ENCODE data around the gene OSR1. TPM values are rescaled to one million over a fixed set of nuclear protein-coding genes. Genes with fewer than 3 reads are reported as not detected.
"Not testable (repeated sequence)": the region's sequence is repeated elsewhere in the genome, so short reads cannot be mapped to it uniquely, and the experiment has no call there.

Gene OSR1
- total and polyA plus RNA-seq, 2 donors (not counting 3 experiments of a cell fraction or from before 2014, with no cell fraction given), result not detected

- Histone ChIP-seq H3K79me2 (ENCODE audit: control insufficient read depth, insufficient read depth, low read length) (no peaks in the 10 kb centered on the region), H3K4me3 (replicated peaks in 1 of 3; ENCODE audit: insufficient read depth in 1 of 3, low read depth in 1 of 3, low read length in 3 of 3) (no peak overlapping the region), H3K9ac (replicated peaks; ENCODE audit: extremely low read depth, insufficient read depth, low read length) (no peak overlapping the region), H3K27me3 (ENCODE audit: control insufficient read depth in 2 of 2, insufficient read depth in 2 of 2, low read length in 2 of 2) (no peaks in the 10 kb centered on the region), H3K9me3 (replicated peaks; ENCODE audit: control insufficient read depth, insufficient read depth, low read length) (no peaks in the 10 kb centered on the region), H3K4me2 (ENCODE audit: insufficient read depth, low read length) (no peak overlapping the region), H3K27ac (ENCODE audit: insufficient read depth, low read depth, low read length) (no peak overlapping the region), H2AFZ (ENCODE audit: low read depth, low read length) (no peak overlapping the region), H3K9me1 (replicated peaks; ENCODE audit: control insufficient read depth, extremely low read depth, insufficient read depth, low read length) (no peaks in the 10 kb centered on the region), H3K36me3 (ENCODE audit: control insufficient read depth in 2 of 2, extremely low read depth in 1 of 2, insufficient read depth in 2 of 2, low read length in 2 of 2) (no peaks in the 10 kb centered on the region), H3K4me1 (ENCODE audit: control insufficient read depth, extremely low read depth, insufficient read depth, low read length) (no peaks in the 10 kb centered on the region), H4K20me1 (replicated peaks; ENCODE audit: control insufficient read depth, extremely low read depth, insufficient read depth, low read length) (no peaks in the 10 kb centered on the region)
- no TSS peak for BruUV-seq (replicated peaks)
- intact Hi-C loops (cut with micrococcal nuclease) (no loop called here), dilution Hi-C loops (cut with MboI; ENCODE audit: extremely low pct_ligation_motif_present, low sequenced_read_pairs) (no loop called here)
- POLR2A ChIA-PET, result no interaction called here
- CTCF ChIA-PET, result no interaction called here
- DNase-seq (ENCODE audit: low read depth, low spot score) (no peak), FAIRE-seq (no peak)
- TF ChIP-seq GATA2 (IDR thresholded peaks at IDR 0.05; ENCODE audit: insufficient read depth, insufficient read length, low read depth, low read length) (no peak), FOS (IDR thresholded peaks at IDR 0.05; ENCODE audit: borderline replicate concordance, insufficient read depth, low read length) (no peak), CTCF (IDR thresholded peaks at IDR 0.05; ENCODE audit: extremely low read depth in 1 of 2, insufficient read depth in 1 of 2, low read depth in 1 of 2, low read length in 2 of 2) (no peak), POLR2AphosphoS5 (IDR thresholded peaks at IDR 0.05; ENCODE audit: insufficient read depth, low read depth, low read length) (no peak), POLR2A (IDR thresholded peaks at IDR 0.05; ENCODE audit: low read depth, low read length) (no peak), JUN (IDR thresholded peaks at IDR 0.05; ENCODE audit: borderline replicate concordance, insufficient read depth, insufficient read length, low read depth) (no peak), MYC (IDR thresholded peaks at IDR 0.05; ENCODE audit: low read depth, low read length) (no peak), EZH2 (IDR thresholded peaks at IDR 0.05; ENCODE audit: borderline replicate concordance, low read depth, low read length, severe bottlenecking) (no peak)
- TF ChIP-seq, protein P1, sequence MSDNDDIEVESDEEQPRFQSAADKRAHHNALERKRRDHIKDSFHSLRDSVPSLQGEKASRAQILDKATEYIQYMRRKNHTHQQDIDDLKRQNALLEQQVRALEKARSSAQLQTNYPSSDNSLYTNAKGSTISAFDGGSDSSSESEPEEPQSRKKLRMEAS (IDR thresholded peaks at IDR 0.05; ENCODE audit: insufficient read depth, insufficient read length), result no peak
These were observed 33.8 kb upstream of the OSR1 start for GRCh38 chr2:19392191-19392590.

- H3K9ac ChIP-seq (replicated peaks; ENCODE audit: extremely low read depth, insufficient read depth, low read length); CTCF ChIA-PET; intact Hi-C loops (cut with micrococcal nuclease); H3K9me3 ChIP-seq (replicated peaks; ENCODE audit: control insufficient read depth, insufficient read depth, low read length); DNase-seq (ENCODE audit: low read depth, low spot score); BruUV-seq (replicated peaks); H3K79me2 ChIP-seq (ENCODE audit: control insufficient read depth, insufficient read depth, low read length); H3K9me1 ChIP-seq (replicated peaks; ENCODE audit: control insufficient read depth, extremely low read depth, insufficient read depth, low read length); H4K20me1 ChIP-seq (replicated peaks; ENCODE audit: control insufficient read depth, extremely low read depth, insufficient read depth, low read length); dilution Hi-C loops (cut with MboI; ENCODE audit: extremely low pct_ligation_motif_present, low sequenced_read_pairs); FAIRE-seq; H3K27me3 ChIP-seq (ENCODE audit: control insufficient read depth in 2 of 2, insufficient read depth in 2 of 2, low read length in 2 of 2); H3K27ac ChIP-seq (ENCODE audit: insufficient read depth, low read depth, low read length); H3K36me3 ChIP-seq (ENCODE audit: control insufficient read depth in 2 of 2, extremely low read depth in 1 of 2, insufficient read depth in 2 of 2, low read length in 2 of 2); H2AFZ ChIP-seq (ENCODE audit: low read depth, low read length); H3K4me3 ChIP-seq (replicated peaks in 1 of 3; ENCODE audit: insufficient read depth in 1 of 3, low read depth in 1 of 3, low read length in 3 of 3); H3K4me1 ChIP-seq (ENCODE audit: control insufficient read depth, extremely low read depth, insufficient read depth, low read length); POLR2A ChIA-PET; H3K4me2 ChIP-seq (ENCODE audit: insufficient read depth, low read length): not testable (repeated sequence)
These were observed 31.0 kb upstream of the OSR1 start for GRCh38 chr2:19389469-19389868.
